NCI-H510A treated with DMSO at 0.1 percent for 48 hours (cell line): ENCODE data around the gene EBP.
"Not testable (repeated sequence)": the region's sequence is repeated elsewhere in the genome, so short reads cannot be mapped to it uniquely, and the experiment has no call there.

Experiments used
- DNase-seq: peaks from one replicate; lab custom pipeline; 2025; lab: John Stamatoyannopoulos, UW

Gene EBP

GRCh38 chrX:48525853-48526252, 4.2 kb downstream of the EBP start:
- not testable (repeated sequence) for DNase-seq

GRCh38 chrX:48530736-48531135, 9.1 kb downstream of the EBP start:
- DNase-seq: no peak

- DNase-seq: no peak
Observed at GRCh38 chrX:48531358-48531959, 9.9 kb downstream of the EBP start.

- DNase-seq: no peak
Observed at GRCh38 chrX:48532161-48532560, 10.6 kb downstream of the EBP start.

- DNase-seq: no peak
Observed at GRCh38 chrX:48533165-48533564, 11.6 kb downstream of the EBP start.

- no peak for DNase-seq
Observed at GRCh38 chrX:48538641-48539344, 17.2 kb downstream of the EBP start.

GRCh38 chrX:48539345-48540027, 17.9 kb downstream of the EBP start, which contains the start of gene TBC1D25:
TSS of gene TBC1D25 (plus strand) at chrX:48539714. CDS start at chrX:48539798, 84 bp downstream.
- peak; percentile 92 for DNase-seq

- DNase-seq: no peak
Observed at GRCh38 chrX:48540028-48540375, 18.4 kb downstream of the EBP start.

GRCh38 chrX:48540480-48540879, 18.9 kb downstream of the EBP start:
- DNase-seq: no peak

- no peak for DNase-seq
Observed at GRCh38 chrX:48541140-48541814, 19.7 kb downstream of the EBP start.

GRCh38 chrX:48548871-48549270, 27.3 kb downstream of the EBP start:
- DNase-seq: no peak

- not testable (repeated sequence) for DNase-seq
Observed at GRCh38 chrX:48555731-48556325, 34.2 kb downstream of the EBP start.

- no peak for DNase-seq
Observed at GRCh38 chrX:48558271-48558670, 36.7 kb downstream of the EBP start.

GRCh38 chrX:48559636-48560035, 38.0 kb downstream of the EBP start:
- no peak for DNase-seq

GRCh38 chrX:48560056-48560455, 38.4 kb downstream of the EBP start:
- DNase-seq: no peak

GRCh38 chrX:48560681-48561080, 39.1 kb downstream of the EBP start:
- DNase-seq: no peak

- DNase-seq: no peak
Observed at GRCh38 chrX:48569958-48570357, 48.4 kb downstream of the EBP start.

GRCh38 chrX:48573690-48574269, 52.2 kb downstream of the EBP start:
- DNase-seq: no peak

GRCh38 chrX:48574270-48575266, 53.0 kb downstream of the EBP start, which contains the start of gene RBM3:
TSS of gene RBM3 (plus strand) at chrX:48574484. CDS start at chrX:48575181, 697 bp downstream.
- DNase-seq: peak; percentile 76

- DNase-seq: no peak
Observed at GRCh38 chrX:48575642-48576041, 54.0 kb downstream of the EBP start.

- DNase-seq: no peak
Observed at GRCh38 chrX:48576108-48576507, 54.5 kb downstream of the EBP start.
